ENCODE results near the gene GGCT. TPM values are rescaled to one million over a fixed set of nuclear protein-coding genes. Genes with fewer than 3 reads are reported as not detected.

The GGCT gene
- total and polyA plus RNA-seq, 2 donors (not counting 3 experiments of a cell fraction or from before 2014, with no cell fraction given) = 21.1 to 44.3 TPM

DNA sequence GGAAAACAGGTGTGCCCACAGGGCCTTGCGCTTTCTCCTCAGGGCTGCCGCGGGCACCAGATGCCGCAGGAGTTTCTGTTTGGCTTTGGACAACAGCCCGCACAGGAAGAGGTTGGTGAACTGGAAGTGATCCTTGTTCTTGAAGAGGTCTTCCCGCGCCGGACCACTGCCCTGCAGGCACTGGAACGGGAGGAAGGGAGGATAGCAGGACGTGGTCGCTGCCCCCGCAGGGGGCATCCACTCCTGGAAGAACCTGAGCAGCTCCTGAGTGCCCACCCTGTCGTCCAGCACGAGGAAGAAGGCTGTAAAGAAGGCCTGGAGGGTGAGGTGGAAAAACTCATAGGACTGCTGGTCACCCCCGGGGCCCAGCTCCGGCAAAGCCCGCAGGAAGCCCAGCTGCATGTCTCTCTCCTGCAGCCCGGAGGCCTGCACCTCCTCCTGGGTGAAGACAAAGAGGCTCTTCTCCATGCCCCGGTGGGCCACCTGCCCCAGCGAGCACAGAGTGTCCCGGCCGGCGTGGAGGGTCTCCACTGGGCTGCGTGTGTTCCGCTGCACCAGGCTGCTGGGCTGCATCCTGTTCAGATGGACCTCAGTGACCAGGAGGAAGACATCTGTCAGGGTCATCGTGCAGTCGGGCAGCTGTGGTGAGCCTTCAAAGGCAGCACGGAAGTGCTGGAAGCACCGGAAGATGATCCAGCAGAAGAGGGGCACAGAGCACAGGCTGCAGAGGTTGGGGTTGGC lies 52.9 kb downstream of the GGCT start:
- dilution Hi-C loops (cut with MboI; ENCODE audit: extremely low pct_ligation_motif_present, low sequenced_read_pairs) (no loop called here), intact Hi-C loops (cut with micrococcal nuclease) (no loop called here)
- DNase-seq (ENCODE audit: low read depth, low spot score) = no peak
- no peak for FAIRE-seq
- Histone ChIP-seq H3K9me1 (replicated peaks; ENCODE audit: control insufficient read depth, extremely low read depth, insufficient read depth, low read length) (no peaks in the 10 kb centered on the region), H3K9me3 (replicated peaks; ENCODE audit: control insufficient read depth, insufficient read depth, low read length) (no peaks in the 10 kb centered on the region), H3K4me3 (replicated peaks in 1 of 3; ENCODE audit: insufficient read depth in 1 of 3, low read depth in 1 of 3, low read length in 3 of 3) (no peak overlapping the region), H3K4me2 (ENCODE audit: insufficient read depth, low read length) (no peak overlapping the region), H3K27me3 (ENCODE audit: control insufficient read depth in 2 of 2, insufficient read depth in 2 of 2, low read length in 2 of 2) (no peaks in the 10 kb centered on the region), H4K20me1 (replicated peaks; ENCODE audit: control insufficient read depth, extremely low read depth, insufficient read depth, low read length) (no peaks in the 10 kb centered on the region), H3K4me1 (ENCODE audit: control insufficient read depth, extremely low read depth, insufficient read depth, low read length) (no peaks in the 10 kb centered on the region), H3K9ac (replicated peaks; ENCODE audit: extremely low read depth, insufficient read depth, low read length) (no peak overlapping the region), H3K79me2 (ENCODE audit: control insufficient read depth, insufficient read depth, low read length) (no peaks in the 10 kb centered on the region), H3K27ac (ENCODE audit: insufficient read depth, low read depth, low read length) (no peak overlapping the region), H3K36me3 (ENCODE audit: control insufficient read depth in 2 of 2, extremely low read depth in 1 of 2, insufficient read depth in 2 of 2, low read length in 2 of 2) (peaks cover 12 to 74% of the 10 kb centered on the region in 2 experiments), H2AFZ (ENCODE audit: low read depth, low read length) (no peak overlapping the region)
- TF ChIP-seq, protein P1, sequence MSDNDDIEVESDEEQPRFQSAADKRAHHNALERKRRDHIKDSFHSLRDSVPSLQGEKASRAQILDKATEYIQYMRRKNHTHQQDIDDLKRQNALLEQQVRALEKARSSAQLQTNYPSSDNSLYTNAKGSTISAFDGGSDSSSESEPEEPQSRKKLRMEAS (IDR thresholded peaks at IDR 0.05; ENCODE audit: insufficient read depth, insufficient read length) = no peak
- no peak for TF ChIP-seq FOS (IDR thresholded peaks at IDR 0.05; ENCODE audit: borderline replicate concordance, insufficient read depth, low read length)
- ChIA-PET POLR2A (no interaction called here), CTCF (no interaction called here)
- BruUV-seq (replicated peaks) = no TSS peak

- no peaks in the 10 kb centered on the region for H4K20me1 ChIP-seq (replicated peaks; ENCODE audit: control insufficient read depth, extremely low read depth, insufficient read depth, low read length)
- ChIA-PET POLR2A (no interaction called here), CTCF (interaction anchor here (1.0 kb wide), 1 partner anchor 175 kb away, joined by 3 read pairs; no protein-coding TSS in a partner anchor)
- H3K9me1 ChIP-seq (replicated peaks; ENCODE audit: control insufficient read depth, extremely low read depth, insufficient read depth, low read length) = no peaks in the 10 kb centered on the region
- H3K9me3 ChIP-seq (replicated peaks; ENCODE audit: control insufficient read depth, insufficient read depth, low read length) = no peaks in the 10 kb centered on the region
- no peak for DNase-seq (ENCODE audit: low read depth, low spot score)
- no peak overlapping the region for H3K4me3 ChIP-seq (replicated peaks in 1 of 3; ENCODE audit: insufficient read depth in 1 of 3, low read depth in 1 of 3, low read length in 3 of 3)
- BruUV-seq (replicated peaks) = no TSS peak
- TF ChIP-seq JUN (IDR thresholded peaks at IDR 0.05; ENCODE audit: borderline replicate concordance, insufficient read depth, insufficient read length, low read depth) = no peak
- TF ChIP-seq EZH2 (IDR thresholded peaks at IDR 0.05; ENCODE audit: borderline replicate concordance, low read depth, low read length, severe bottlenecking) = no peak
- no peak for TF ChIP-seq POLR2AphosphoS5 (IDR thresholded peaks at IDR 0.05; ENCODE audit: insufficient read depth, low read depth, low read length)
- no peak for TF ChIP-seq GATA2 (IDR thresholded peaks at IDR 0.05; ENCODE audit: insufficient read depth, insufficient read length, low read depth, low read length)
- TF ChIP-seq CTCF (IDR thresholded peaks at IDR 0.05; ENCODE audit: extremely low read depth in 1 of 2, insufficient read depth in 1 of 2, low read depth in 1 of 2, low read length in 2 of 2) = no peak
- no peak for TF ChIP-seq MYC (IDR thresholded peaks at IDR 0.05; ENCODE audit: low read depth, low read length)
- TF ChIP-seq, protein P1 (IDR thresholded peaks at IDR 0.05; ENCODE audit: insufficient read depth, insufficient read length) = no peak
- TF ChIP-seq POLR2A (IDR thresholded peaks at IDR 0.05; ENCODE audit: low read depth, low read length) = no peak
- TF ChIP-seq FOS (IDR thresholded peaks at IDR 0.05; ENCODE audit: borderline replicate concordance, insufficient read depth, low read length) = no peak
- no peaks in the 10 kb centered on the region for H3K4me1 ChIP-seq (ENCODE audit: control insufficient read depth, extremely low read depth, insufficient read depth, low read length)
- intact Hi-C loops (cut with micrococcal nuclease) (no loop called here), dilution Hi-C loops (cut with MboI; ENCODE audit: extremely low pct_ligation_motif_present, low sequenced_read_pairs) (no loop called here)
- H3K27me3 ChIP-seq (ENCODE audit: control insufficient read depth in 2 of 2, insufficient read depth in 2 of 2, low read length in 2 of 2) = no peaks in the 10 kb centered on the region
- H3K79me2 ChIP-seq (ENCODE audit: control insufficient read depth, insufficient read depth, low read length) = no peaks in the 10 kb centered on the region
- no peak overlapping the region for H3K4me2 ChIP-seq (ENCODE audit: insufficient read depth, low read length)
- peaks cover 14 to 74% of the 10 kb centered on the region in 2 experiments for H3K36me3 ChIP-seq (ENCODE audit: control insufficient read depth in 2 of 2, extremely low read depth in 1 of 2, insufficient read depth in 2 of 2, low read length in 2 of 2)
- no peak overlapping the region for H3K27ac ChIP-seq (ENCODE audit: insufficient read depth, low read depth, low read length)
- FAIRE-seq = no peak
- H3K9ac ChIP-seq (replicated peaks; ENCODE audit: extremely low read depth, insufficient read depth, low read length) = no peak overlapping the region
- H2AFZ ChIP-seq (ENCODE audit: low read depth, low read length) = no peak overlapping the region
Measured at GRCh38 chr7:30450983-30451497, 53.6 kb downstream of the GGCT start.
